Suprapubic skin (tissue), 3 donors: ENCODE measurements around the gene TGM3.

Experiments used
- POLR2AphosphoS5 ChIP-seq, 3 donors: sonication (generic); formaldehyde crosslinking; IDR thresholded peaks; one replicate each; pipeline ENCODE4 v1.6.1; 2017; ENCODE audit warnings: antibody characterized with exemption in 3 of 3
- TF ChIP-seq, protein P1 (sequence below), 2 donors: fragments of 200-600 bp in 1 of 2; fragments of 450-650 bp in 1 of 2; sonication (generic) in 1 of 2; IDR thresholded peaks; one replicate each; pipeline ENCODE4 v1.5.1; 2016 to 2019; ENCODE audit warnings: antibody characterized with exemption in 2 of 2, mild to moderate bottlenecking in 1 of 2, moderate library complexity in 1 of 2

DNA sequence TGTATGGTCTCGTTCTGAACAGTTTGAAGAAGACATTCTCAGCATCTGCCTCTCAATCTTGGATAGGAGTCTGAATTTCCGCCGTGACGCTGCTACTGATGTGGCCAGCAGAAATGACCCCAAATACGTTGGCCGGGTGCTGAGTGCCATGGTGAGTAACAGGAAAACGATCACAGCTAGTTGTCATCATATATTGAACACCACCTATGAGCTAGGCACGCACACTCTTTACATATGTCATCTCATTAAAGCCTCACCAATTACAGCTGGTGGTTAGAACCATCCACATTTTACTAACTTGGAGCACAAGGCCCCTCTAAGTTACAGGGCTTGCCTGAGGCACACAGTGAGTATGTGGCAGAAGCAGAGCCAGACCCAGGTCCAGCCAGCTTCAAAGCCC, 17.1 kb downstream of the TGM3 start:
- TF ChIP-seq, protein P1, sequence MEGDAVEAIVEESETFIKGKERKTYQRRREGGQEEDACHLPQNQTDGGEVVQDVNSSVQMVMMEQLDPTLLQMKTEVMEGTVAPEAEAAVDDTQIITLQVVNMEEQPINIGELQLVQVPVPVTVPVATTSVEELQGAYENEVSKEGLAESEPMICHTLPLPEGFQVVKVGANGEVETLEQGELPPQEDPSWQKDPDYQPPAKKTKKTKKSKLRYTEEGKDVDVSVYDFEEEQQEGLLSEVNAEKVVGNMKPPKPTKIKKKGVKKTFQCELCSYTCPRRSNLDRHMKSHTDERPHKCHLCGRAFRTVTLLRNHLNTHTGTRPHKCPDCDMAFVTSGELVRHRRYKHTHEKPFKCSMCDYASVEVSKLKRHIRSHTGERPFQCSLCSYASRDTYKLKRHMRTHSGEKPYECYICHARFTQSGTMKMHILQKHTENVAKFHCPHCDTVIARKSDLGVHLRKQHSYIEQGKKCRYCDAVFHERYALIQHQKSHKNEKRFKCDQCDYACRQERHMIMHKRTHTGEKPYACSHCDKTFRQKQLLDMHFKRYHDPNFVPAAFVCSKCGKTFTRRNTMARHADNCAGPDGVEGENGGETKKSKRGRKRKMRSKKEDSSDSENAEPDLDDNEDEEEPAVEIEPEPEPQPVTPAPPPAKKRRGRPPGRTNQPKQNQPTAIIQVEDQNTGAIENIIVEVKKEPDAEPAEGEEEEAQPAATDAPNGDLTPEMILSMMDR (IDR thresholded peaks at IDR 0.05), result no peak
- TF ChIP-seq POLR2AphosphoS5 (IDR thresholded peaks at IDR 0.05), result no peak
